Astrocyte of the hippocampus (primary cell): ENCODE data around the gene CDC25B.

Source experiments
- DNase-seq: peaks from one replicate; pipeline ENCODE4 v3.0.0; 2011; ENCODE audit warnings: low read depth, low spot score

The CDC25B gene

DNA sequence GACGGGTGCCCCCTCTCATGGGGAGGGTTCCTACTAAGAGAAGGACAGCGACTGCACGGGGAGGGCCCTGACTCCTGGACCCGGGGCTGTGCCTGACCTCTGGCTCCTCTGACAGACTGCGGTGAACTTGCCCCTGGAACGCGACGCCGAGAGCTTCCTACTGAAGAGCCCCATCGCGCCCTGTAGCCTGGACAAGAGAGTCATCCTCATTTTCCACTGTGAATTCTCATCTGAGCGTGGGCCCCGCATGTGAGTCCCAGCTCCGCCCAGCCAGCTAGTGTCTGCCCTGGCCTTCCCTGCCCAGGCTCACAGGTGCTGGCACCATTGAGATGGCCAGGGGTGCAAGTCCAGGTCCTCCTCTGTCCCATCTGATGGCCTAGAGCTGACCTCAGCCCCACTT is 7.2 kb downstream of the CDC25B start:
- no peak for DNase-seq

DNA sequence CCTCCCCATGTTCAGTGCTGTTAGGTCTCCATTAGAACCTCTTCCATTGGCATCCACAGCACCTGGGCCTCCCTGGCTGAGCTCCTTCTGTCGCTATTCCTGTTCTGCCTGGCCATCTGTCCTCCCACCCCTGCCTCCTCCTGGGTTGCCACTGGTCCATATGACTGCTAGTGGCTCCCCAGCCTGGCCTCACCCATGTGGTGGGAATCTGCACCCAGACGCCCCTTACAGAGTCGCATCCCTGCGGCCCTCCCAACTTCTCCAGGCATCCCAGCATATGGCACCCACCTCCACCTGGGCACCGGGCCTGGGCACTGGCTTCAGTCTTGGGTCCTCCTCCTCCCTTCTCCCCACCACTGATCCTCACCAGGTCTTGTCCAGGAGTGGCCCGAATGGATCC is 7.7 kb downstream of the CDC25B start:
- no peak for DNase-seq

DNA sequence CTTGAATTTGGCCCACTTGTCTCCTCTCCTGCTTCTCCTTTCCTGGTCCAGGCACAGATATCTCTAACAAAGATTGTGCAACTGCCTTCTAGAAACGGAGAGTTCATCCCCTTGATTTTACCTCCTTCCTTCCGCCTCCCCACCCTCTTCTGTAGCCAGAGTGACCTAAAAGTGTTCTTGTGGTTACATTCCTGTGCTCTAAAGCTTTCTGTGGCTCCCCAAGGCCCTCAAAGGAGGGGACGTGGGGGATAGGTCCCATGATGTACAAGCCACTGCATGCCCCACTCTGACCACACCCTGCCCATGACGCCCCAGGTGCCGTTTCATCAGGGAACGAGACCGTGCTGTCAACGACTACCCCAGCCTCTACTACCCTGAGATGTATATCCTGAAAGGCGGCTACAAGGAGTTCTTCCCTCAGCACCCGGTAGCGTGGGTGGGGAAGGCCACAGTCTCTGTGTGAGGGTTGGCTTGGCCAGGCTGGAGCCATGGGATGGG is 8.2 kb downstream of the CDC25B start:
- DNase-seq, result no peak

DNA sequence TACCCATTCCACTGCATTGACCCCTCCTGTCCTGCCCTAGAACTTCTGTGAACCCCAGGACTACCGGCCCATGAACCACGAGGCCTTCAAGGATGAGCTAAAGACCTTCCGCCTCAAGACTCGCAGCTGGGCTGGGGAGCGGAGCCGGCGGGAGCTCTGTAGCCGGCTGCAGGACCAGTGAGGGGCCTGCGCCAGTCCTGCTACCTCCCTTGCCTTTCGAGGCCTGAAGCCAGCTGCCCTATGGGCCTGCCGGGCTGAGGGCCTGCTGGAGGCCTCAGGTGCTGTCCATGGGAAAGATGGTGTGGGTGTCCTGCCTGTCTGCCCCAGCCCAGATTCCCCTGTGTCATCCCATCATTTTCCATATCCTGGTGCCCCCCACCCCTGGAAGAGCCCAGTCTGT is 8.7 kb downstream of the CDC25B start:
- DNase-seq, result no peak

DNA sequence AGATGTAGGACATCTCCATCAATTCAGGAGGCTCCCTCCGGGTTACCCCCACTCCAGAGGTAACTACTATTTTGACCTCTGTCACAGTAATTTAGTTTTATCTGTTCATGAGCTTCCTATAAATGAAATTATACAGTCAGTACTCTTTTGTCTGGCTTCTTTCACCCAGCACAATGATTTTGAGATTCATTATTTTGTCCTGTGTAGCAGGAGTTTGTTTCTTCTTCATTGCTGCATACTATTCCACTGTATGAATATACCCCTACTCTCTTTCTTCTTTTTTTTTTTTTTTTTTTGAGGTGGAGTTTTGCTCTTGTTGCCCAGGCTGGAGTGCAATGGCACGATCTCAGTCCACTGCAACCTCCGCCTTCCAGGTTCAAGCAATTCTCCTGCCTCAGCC is 12.4 kb downstream of the CDC25B start:
- no peak for DNase-seq

DNA sequence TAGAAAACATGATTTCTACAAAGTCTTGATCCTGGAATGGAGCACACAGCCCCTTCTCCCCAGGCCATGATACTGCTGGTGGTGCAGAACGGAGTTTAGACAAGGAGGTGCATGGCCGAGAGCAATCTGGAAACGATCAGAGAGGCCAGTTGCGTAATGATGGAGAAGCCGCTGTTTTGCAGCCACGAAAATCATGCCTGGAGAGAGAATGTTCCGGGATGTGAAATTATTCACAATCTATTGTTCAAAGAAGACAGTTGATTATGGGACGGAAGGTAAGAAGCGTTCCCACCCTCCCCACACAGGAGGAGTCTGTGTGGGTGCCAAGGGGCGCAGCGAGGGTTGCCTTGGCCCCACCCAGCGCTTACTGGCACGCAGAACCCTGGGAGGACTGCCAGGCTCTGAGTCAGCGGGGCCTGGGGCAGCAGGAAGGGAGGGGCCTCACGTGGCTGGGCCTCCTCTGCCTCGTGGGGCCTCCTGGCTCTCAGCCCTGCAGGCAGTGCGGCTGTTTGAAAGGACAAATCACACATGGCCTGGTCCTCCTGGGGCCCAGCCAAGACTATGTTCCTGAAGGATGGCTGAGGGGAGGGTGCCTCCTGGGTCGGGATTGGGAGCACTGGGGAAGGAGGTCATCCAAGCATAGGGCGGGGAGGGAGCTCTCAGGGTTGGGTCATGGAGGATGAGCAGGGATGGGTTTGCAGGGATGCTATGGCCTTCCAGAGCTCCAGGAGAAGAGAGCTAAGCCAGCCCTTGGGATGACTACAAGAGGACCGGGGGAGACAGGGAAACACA is 15.6 kb downstream of the CDC25B start:
- peak; percentile 100 for DNase-seq

DNA sequence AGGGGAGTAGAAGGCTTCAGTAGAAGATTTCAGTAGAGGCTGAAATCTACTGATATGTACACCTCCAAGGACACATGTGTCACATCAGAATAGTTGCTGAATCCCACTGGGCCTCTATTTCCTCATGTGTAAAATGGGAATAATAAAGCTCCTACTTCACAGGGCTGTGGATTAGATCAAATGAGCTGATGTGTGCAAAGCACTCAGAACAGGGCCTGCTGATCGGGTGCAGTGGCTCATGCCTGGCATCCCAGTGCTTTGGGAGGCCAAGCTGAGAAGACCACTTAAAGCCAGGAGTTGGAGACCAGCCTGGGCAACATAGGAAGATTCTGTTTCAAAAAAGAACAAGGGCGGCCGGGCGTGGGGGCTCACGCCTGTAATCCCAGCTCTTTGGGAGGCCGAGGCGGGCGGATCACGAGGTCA is 16.2 kb downstream of the CDC25B start:
- DNase-seq, result no peak

DNA sequence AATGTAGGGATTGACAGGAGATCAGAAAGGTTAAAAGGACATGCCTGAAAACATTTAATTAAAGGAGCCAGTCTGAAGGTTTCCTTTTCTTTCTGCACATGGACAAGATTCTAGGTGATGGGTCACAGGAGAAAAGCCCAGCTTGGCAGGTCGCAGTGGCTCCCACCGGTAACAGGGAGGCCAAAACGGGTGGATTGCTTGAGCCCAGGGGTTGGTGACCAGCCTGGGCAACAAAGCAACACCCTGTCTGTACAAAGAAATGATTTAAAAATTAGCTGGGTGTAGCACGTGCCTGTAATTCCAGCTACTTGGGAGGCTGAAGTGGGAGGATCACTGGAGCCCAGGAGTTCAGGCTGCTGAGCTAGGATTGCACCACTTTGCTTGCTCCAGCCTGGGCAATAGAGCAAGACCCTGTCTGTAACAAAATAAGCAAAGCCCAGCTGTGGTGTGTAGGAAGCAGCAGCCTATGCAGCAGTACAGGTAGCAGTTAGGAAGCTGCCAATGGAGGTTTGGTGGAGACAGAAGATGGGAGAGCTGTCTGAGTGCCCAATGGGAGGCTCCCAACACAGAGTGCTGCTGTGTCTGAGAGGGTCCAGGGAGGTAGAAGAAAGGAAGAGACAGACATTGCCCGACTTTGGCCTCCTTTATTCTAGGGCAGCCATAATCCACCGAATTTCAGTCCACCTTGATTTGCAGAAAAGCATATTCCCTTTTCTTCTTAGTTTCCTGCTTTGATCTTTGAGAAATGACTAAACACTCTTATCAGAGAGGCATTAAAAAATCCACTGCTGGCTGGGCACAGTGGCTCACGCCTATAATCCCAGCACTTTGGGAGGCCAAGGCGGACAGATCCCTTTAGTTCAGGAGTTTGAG is 17.1 kb downstream of the CDC25B start:
- no peak for DNase-seq

DNA sequence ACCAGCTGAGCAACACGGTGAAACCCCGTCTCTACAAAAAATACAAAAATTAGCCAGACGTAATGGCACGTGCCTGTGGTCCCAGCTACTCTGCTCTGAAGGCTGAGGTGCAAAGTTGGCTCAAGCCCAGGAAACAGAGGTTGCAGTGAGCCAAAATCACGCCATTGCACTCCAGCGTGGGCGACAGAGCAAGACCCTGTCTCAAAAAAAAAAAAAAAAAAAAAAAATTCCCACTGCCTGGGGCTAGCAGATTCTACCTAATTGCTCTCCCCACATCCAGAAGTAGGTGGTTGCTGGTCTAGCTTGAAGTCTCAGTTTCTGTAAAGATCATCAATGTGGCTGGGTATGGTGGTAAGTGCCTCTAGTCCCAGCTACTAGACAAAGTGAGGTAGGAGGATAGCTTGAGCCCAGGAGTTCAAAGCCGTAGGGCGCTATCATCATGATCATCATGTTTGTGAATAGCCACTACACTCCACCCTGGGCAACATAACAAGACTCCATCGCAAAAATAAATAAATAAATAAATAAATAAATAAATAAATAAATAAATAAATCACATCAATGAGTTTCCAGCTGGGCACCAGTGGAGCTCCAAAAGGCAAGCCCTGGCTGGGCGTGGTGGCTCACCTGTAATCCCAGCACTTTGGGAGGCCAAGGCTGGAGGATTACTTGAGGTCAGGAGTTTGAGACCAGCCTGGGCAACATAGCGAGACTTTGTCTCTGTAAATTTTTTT is 17.9 kb downstream of the CDC25B start:
- DNase-seq, result no peak

DNA sequence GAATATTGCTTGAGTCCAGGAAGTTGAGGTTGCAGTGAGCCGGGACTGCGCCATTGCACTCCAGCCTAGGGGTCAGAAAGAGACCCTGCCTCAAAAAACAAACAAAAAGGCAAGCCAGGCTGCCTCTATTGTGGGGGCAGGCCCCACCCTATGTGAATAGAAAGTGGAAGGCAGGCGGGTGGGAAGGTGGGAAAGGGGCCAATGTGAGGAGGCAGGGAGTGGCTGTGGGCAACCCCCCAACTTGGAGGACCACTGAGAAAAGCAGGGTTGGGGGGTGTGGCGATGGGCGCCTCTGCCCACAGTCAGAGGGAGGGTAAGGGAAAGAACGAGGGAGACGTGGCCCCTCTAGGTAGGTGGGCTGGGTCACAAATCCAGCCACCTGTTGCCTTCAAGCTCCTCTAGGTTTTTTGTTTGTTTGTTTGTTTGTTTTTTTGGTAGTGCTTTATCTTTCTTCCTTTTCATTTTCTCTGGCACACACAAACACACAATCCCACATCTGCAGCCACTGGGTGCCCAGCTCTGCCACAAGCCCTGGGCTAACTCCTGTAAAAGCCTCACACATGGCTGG is 18.9 kb downstream of the CDC25B start:
- DNase-seq, result no peak

DNA sequence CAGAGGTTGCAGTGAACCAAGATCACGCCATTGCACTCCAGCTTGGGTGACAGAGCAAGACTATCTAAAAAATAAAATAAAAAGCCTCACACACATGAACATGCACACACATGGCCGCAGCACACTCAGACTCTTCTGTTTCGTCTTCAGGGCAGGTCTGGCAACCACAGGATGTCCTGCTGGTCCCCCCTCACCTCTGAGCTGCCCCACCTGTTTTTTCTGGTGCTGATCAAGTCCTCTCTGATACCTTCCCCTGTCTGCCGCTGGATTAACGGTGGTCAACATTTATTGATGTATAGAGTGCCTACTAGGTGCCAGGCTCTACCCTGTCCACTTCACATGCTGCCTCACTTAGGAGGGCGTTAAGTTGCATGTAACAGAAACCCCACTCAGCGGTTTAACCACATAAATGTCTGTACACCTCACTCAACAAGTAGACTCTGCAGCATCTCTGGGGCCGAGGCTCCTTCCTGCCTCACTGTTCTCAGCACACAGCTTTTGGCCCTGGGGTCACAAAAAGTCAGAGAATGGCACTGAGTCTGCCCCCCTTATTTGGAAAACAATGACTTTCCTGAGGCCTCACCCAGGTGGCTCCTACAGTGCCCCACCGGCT is 19.7 kb downstream of the CDC25B start:
- no peak for DNase-seq

DNA sequence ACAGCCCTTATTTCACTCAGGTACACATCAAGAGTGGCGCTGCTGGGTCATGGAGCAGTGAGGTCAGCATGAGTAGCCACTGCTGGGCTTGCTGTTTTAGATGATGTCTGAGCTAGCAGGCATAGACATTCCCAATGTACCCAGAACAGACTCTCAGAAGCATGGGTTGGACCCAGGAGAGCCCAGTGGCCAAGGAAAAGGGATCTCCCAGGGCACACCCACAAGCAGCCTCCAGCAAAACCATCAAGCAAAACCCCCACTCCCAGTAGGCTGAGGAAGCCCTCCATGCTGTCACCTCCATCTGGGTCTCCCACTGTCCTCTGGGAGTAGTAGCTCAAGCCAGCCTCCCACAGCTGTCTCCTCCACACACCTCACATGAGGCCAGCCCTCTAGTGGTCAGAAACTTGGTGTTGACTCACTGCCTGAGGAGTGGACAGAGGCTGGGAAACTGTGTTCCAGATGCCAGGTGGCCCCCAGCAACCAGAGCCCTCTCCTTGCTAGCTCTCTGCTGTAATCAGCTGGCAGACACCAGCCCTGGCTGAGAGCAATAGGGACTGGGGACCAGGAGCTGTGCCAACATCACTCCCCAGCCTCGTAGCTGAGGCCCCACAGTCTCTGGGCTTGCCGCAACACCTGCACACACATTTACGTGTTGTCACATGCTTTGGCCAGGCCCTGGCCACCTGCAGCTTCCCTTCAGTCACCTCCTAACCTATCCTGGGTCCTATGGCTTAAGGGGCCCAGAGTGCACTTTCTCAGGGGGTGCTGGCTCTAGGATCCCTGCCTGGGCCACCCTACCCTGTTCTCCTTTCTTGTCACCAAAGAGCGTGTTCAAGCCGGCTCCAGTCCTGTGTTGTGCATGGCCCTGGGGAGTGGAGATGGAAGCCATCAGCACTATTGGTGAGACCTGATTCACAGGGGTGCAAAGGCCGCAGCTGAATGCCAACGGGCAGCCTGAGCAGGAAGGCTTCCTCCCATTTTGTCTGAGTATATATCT is 22.3 kb downstream of the CDC25B start:
- peak; percentile 79 for DNase-seq

DNA sequence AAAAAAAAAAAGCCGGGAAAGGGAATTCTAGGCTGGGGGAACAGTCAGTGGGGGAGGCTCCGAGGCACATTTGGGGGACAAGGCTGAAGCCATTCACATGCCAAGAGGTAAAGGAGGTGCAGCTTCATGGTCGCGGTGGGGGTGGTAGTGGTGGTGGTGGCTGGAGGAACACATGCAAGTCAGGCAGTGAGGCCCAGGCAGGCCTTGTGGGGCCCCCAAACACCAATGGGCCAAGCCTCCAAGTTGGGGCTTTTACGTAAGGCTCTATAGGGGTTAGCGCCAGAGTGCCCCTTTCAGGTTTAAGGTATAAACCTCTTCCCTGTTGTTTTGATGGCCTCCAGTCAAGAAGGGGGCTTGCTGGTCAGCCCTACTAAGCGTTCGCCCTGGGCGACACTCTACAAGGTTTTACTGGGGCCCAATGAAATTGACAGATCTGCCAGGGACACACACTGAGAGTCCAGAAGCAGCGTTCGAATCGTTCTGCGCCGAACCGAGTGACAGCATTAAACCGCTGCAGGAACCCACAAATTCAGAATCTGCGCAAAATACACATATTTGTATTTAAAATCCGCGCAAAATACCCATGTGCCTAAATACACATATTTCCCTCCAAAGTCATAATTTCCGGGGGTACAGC is 23.4 kb downstream of the CDC25B start:
- DNase-seq, result no peak

DNA sequence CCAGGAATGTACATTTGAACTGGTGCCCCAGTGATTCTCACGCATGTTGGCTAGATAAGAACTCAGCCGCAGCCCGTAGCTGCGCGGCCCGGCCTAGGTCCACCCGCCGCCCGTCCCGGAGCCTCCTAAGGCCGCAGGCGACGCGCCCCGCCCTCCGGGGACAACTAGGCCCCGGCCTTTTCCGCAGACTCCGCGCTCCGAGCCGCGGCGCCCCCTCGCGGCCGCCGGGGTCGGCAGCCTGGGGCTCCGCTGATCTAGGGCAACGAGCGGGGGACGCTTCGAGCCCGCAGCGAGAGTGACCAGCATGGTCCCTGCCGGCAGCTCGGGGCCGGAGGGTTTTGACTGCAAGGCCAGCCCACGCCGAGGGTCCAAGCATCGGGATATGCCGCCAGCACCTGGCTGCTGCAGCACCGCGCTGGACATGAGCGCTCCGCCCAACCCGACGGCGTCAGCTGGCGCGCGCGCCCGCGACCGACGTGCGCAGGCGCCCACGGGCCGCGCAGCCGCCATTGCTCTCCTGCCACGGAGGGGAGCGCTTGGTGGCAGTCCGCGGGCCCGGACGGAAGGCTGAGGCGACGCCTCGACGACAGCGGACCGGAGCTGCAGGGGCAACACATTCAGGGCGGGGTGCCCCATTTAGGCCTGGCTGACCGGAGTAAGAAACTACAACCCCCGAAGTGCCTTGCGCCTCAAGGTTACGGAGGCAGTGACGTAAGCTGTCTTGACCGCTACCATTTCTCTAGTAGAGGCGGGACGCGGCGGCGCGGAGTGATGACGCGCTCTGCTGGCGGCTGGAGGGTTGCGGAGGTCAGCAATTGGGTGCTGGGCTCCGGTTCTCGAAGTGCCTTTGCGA is 24.2 kb downstream of the CDC25B start, which contains the start of gene AP5S1:
Gene AP5S1 (plus strand): TSS at position 500 of the 853 bp plus-strand sequence. CDS start 1,571 bp downstream, outside the sequence.
- DNase-seq, result peak; percentile 98

DNA sequence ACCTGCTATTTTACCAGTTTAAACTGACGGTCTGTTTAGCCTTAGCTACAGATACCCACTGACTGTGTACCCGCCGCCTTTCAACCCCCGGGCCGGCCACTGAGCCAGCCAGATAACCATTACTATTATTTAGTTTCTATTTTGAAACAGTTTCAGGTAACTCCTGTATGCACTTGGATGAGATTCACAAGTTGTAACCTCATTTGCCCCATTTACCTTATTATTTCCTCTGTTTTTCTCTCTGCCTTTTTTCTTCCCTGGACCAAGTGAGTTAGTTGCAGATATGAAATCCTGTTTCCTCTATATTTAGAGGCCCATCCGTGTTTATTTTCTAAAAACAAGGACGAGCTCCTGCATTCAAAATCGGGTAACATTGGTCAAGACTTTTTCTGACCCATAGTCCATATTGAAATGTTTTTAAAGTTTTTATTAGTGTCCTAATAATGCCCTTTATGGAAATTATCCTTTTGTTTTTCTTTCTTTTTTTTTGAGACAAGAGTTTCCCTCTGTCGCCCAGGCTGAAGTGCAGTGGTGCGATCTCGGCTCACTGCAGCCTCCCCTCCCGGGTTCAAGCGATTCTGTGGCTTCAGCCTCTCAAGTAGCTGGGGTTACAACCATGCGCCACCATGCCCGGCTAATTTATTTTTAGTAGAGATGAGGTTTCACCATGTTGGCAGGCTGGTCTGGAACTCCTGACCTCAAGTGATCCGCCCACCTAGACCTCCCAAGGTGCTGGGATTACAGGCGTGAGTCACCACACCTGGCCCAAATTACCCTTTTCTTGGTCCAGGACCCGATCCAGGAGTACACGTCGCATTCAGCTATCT is 25.0 kb downstream of the CDC25B start:
- DNase-seq, result no peak

DNA sequence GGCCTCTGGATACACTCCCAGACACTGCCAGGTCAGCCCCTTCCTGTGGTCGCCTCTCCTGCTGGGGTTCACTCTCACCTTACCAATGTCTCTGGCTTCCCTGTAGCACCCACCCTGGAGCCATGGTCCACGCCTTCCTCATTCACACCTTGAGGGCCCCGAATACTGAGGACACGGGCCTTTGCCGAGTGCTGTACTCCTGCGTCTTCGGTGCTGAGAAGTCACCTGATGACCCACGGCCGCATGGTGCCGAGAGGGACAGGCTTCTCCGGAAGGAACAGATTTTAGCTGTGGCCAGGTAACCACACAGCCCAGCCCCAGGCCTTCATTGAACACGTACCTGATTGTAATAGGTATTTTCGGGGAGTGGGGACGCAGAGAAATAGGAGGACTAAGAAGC is 25.9 kb downstream of the CDC25B start:
- no peak for DNase-seq

DNA sequence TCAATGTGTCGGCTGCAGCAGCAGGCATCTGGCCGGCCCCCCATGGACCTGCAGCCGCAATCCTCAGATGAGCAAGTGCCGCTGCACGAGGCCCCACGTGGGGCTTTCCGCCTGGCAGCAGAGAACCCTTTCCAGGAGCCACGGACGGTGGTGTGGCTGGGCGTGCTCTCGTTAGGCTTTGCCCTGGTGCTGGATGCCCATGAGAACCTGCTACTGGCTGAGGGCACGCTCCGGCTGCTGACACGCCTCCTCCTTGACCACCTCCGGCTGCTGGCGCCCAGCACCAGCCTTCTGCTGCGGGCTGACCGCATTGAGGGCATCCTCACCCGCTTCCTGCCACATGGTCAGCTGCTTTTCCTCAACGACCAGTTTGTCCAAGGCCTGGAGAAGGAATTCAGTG is 27.8 kb downstream of the CDC25B start:
- no peak for DNase-seq

DNA sequence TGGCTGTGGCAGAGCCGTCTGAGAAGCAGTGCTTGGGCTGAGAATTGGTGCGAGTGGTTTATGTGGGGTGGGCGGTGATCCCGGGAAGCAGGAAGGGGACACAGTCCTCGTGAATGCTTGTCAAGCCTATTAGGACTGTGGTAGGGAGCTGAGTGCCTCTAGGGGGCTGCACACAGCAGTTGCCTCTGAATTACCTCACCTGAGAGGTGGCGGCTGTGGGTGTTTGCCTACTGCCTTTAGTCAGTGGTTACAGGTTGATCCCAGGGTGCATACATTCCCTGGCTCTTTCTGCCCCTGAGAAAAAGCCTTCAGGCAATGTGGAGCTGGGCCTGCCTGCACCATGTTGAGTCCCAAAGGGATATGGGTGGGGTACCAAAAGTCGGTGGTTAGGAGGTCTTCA is 29.4 kb downstream of the CDC25B start:
- DNase-seq, result no peak
